Cerebellar cortex (tissue), 1 donor: ENCODE data around the gene SLX4.

Experiments
- DNase-seq: peaks from one replicate; pipeline ENCODE4 v3.0.0-alpha.2; 2015; ENCODE audit warnings: low spot score

The SLX4 gene

DNA sequence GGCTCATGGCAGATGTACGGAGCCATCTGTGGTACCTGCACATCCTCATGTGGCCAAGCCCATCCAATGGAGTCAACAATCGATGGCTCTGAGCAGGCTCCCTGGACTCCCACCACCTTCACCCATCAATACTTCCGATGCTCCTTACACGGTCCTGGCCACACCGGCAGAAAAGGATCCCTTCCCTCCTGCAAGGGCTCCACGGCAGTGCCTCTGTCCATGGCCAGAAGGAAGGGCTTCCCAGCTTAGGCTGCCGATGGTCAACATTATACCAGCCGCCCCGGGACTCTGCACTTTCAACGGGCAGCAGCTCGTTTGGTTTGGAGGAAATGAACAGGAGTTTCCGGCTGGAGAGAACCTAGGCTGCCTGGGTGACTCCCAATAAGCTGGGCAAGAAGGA, 13.2 kb downstream of the SLX4 start:
- no peak for DNase-seq

DNA sequence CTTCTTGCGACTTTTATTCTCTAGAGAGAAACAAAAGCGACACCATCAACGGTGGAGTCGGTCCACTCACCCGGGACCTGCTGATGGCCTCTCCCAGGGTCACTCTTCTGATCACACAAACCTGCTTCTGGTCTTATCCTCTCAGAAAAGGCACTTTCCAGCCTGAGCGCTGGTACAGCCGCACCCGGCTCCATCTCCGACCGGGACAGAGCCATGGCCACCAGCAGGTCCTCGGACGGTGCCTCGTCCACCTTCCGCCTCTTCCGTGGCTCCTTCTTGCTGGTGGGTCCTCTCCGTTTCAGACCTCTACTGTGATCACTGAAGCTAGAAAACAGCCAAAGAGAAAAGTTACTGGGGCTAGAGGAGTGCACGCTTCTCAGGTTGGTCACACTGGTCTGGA, 13.7 kb downstream of the SLX4 start:
- DNase-seq: no peak

DNA sequence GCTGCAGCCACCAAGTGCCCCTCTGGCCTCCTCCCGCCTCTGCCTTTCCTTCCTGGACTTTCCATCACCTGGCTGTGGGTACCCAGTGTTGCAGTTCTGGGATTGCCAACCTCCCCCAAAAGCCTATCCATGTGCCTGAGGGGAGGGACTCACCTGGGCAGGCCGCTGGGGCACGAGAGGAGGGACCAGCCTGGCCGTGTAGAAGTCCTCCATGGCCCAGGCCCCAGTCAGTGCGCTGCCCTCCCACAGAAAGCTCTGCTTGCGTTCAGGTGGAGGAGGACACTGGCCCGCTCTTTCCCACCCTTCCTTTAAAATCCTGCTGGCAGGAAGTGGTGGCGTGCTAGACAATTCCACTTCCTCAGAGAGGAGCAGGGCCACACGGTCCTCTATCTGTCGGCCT, 14.2 kb downstream of the SLX4 start:
- no peak for DNase-seq

DNA sequence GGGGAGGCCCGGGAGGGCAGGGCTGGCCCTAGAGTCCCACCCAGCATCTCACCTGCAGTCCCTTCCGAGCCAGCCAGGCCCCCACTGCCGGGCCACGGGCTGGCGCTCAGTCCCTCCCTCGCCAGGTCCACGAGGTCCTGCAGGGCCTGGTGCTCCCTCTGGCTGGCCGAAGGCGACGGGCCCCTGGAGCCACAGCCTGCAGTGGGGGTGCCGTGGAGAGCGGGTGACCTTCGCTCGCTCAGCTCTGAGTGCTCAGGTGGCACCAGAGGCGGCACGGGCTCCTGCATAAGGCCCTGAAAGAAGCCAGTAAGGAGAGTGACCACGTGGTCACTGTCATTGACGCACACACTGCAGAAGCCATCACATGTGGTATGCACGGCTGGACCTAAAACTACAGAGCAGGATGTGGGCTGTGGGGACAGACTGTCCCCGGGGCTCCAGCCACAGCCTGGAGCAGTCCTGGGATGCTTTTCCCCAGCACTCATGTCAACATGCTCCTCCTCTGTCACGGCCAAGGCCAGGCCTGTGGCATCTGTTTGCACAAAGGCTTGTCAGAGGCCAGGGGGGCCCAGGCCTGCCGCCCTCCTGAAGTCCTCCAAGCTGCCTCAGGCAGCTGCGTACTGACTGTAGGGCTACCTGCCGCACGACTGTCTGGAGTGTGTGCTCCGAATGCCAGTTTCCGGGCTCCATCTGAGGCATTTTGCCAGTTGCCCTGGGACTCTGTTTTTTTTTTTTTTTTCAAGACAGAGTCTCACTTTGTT, 15.1 kb downstream of the SLX4 start:
- DNase-seq: no peak

DNA sequence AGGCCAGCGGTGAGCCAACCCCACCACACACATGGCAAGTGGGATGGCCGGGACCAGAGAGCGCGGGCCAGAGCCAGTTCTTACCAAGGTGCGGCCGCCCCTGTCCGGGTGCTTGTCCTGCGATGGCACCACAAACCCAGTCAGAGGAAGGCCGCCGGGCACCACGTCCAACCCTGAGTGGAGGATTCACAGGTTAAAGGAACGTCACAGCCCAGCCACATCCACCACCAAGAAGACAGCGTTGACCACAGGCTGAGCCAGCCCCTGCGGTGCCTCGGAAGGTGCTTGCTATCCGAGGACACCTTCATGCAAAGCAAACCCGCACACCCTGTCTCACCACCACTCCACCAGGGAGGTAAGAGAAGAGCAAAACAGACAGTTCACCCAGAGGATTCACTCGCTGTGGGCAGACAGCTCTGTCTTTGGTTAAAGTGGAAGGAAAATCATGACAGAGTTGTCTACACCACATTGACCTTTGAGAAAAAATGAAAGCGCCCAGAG, 15.8 kb downstream of the SLX4 start:
- no peak for DNase-seq

DNA sequence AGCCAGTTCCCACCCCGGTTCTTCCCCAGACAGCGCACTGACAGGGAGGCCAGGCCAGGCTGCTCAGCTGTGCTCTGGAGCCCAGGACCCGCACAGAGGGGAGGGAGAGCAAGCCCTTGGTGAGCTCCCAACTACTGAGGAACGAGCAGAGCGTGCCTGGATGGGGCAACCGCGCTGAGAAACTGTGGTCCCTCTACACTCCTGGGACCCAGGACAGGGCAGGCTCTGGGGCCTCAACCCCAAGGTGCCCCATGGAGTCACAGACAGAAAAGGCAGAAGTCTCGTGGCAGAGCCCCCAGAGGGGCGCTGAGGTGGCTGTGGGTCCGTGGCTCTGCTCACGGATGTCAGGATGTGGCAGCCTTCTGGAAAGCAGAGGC, 16.3 kb downstream of the SLX4 start:
- no peak for DNase-seq

DNA sequence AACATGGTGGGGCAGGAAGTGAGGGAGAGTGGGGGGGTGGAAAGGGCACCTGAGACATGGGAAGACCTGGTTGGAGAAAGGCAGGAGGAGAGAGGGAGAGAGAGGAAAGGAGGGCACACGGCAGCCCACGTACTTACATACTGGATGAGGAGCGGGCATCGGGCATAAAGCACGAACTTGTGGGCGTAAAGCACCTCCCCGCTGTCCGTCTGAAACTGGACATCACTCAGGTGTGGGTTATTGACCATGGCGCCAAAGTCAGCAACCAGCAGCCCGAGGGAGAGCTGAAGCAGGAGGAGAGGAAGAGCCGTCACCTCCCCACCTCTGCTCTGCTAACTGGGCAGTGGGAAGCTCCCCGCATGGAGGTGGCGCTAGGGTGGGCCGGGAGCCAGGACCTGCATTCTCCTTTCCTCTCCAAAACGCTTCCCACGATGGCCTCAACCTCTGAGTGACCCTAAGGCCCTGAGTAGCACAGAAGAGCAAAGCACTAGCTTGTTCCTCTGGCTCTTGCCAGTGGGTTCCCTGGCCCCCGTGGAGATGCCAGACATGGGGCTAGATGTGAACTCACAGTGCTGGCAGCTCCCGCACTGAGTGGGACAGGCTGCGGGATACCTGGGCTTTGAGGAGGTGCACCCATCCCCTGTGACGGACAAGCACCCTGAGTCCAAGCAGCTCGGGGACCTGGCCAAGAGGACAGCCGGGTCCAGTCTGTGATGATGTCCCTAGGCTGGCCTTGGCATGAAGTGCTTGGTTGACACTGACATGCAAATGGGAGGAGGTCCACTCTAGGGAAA, 16.9 kb downstream of the SLX4 start:
- DNase-seq: no peak

DNA sequence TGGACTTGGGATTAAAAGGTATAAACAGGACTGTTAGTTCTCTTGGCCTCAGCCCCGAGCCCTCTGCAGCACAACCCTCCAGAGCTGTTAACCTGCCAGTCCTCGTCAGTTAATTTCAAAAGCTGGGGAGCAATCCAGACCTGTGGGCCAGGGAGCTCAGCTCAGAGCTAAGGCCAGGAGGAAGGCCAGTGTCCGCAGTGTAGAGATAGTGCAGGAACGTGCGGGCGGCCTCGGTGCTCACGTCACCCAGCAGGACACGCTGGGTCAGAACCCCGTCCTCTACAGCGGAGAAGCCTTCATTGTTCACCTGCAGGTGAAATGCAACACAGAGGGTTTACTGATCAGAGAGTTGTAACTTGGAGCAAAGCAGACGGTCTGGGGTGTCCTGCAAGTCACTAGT, 18.8 kb downstream of the SLX4 start:
- DNase-seq: no peak

DNA sequence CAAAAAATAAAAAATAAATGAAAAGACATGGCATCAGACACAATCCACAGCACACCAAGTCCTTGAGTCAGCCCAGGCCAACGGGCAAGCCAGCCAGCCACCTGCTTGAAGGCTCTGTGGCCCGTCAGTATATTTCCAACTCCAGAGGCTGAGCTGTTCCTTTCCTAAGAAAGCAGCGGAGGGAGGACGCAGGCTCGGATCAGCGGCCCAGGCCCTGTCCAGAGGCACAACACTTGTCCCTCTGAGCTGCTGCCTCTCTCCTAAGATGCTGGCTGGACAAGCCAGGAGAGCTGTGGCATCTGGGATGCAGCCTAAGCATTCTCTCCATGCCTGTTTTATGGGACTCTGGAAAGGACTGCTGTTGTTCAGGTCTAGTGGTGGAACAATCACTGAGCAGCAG, 19.4 kb downstream of the SLX4 start:
- DNase-seq: no peak

DNA sequence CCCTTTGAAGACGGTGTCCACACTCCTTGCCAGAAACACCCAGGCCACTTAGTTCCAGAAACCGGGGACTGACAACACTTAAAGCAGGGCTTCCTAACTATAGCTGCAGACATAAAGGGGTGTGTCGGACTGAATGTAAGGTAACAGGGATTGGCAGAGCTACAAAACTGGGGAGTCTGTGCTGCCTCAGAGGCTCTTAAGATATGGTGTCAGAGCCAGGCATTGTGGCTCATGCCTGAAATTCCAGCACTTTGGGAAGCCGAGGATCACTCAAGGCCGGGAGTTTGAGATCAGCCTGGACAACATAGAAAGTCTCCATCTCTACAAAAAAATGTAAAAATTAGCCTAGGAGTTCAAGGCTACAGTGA, 20.0 kb downstream of the SLX4 start:
- DNase-seq: no peak

DNA sequence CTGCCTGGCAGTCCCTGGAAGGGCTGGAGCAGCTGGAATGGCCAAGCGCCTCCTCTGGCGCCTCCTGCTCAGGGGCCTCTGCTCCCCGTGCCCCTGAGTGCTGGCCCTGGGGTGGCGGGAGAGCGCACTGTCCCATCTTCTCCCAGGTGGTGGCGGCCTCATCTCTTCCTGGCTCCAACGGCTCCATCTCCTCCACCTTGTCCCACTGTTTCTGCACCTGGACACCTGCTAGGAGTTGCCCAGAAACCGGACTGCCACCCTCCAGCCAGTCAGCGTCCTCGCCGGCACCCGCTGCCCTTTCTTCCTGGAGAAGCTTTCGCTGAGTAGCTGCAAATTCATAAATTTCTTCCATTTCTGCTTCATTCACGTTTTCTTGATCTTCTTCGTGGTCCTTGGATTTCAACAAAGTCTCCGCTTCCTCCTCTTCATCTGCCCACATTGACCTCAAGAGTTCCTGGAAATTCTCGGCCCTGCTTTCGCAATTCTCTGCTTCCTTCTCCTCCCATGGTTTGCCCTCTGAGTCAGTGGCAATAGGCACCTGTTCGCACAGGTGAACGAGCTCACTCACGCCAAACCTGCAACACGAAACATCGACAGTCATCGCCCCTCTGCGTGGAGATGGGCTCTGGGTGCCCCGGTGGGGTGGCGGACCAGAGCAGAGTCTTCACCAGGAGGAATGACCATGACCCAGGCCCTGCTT, 20.5 kb downstream of the SLX4 start:
- DNase-seq: no peak

DNA sequence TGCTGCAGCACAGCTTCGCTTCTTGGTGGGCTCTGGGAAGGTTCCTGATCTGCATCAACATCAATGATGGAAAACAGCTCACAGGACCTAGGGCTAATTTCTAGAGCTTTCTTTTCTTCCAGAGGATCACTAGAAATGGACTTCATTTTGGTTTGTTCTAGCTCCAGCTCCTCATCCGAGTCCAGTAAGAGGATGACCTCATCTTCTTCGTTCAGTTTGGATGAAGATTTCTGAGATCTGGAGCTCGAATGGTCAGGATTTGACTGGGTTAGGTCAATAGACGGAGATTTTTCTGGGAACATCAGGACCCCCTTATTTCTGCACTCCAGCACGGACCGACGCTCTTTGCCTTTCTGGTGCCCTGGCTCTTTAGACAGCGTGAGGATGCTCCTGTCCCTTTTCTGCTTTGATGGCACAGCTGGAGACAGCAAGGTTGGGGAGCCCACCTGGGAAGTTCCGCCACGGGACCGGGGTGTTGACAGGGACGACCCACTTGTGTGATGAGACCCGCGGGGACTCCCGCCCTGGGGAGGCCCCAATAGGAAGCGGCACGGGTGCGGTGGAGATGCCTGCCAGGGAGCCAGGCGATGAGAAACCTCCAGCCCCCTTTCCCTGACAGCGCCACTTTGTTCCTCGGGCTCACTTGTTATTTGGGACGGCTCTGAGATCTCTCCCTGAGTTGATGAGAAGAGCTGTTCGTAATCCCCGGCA, 21.3 kb downstream of the SLX4 start:
- no peak for DNase-seq

DNA sequence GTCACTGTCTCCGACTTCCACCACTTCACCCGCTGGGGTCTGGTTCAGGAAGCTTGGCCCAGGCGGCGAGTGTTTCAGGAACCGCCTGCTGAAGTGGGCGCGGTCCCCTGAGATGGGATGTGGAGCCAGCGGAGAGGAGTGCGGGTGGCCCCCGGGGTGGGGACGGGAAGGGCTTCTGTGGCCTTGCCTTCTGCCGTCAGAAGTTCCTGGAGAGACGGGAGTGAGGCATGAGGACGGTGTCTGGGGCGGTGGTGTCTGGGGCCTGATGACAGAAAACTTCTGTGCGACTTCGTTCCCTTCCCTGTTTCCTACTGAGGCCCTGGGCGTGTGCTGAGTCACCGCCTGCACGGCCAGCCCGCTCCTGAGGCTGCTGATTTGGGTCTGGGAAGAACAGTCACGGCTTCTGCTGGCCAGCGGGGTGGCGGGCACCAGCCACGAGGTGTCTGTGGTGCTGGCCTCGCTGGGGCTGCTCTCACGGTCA, 21.9 kb downstream of the SLX4 start:
- DNase-seq: no peak

DNA sequence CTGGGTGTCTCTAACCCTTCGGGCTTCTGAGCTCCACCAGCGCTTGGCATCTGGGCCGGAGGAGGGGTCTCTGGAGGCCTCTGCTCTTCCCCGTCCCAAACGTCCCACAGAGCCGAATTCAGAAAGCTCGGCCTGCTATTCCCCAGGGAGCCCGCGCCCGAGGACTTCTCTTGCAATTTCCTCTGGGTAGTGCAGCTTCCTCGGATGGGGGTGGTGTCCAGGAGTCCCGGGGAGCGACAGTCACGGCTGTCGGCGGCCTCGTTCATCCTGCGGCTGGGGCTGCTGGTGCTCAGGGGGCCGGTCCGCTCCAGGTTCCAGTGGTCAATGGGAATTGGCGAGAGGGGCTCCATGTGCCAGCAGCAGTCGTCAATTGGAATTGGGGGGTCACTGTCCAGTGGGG, 22.4 kb downstream of the SLX4 start:
- no peak for DNase-seq

DNA sequence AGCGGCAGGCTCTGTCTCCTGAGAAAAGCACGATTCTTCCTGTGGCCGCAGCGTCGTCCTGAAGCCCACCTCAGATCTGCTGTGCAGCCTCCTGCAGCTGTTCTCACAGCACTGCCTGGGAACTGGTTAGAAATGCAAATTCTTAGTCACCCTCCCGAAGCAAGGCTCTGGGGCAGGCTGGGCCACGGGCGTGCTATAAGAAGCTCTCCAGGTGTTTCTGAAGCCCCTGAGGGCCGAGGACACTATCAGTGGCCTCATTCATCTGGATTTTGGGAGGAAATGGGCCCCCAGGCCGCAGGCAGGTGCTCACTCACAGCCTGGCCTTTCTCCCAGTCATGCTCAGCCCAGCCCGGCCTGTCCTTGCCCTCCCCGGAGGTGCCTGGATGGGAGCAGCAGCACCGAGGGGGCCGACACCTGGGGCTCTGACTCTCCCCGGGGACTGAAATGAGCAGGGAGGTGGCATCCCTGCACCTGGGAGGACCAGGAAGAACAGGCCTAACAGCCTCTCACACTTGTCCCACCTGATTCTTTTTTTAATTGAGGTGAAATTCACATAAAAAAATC, 23.8 kb downstream of the SLX4 start:
- DNase-seq: no peak

DNA sequence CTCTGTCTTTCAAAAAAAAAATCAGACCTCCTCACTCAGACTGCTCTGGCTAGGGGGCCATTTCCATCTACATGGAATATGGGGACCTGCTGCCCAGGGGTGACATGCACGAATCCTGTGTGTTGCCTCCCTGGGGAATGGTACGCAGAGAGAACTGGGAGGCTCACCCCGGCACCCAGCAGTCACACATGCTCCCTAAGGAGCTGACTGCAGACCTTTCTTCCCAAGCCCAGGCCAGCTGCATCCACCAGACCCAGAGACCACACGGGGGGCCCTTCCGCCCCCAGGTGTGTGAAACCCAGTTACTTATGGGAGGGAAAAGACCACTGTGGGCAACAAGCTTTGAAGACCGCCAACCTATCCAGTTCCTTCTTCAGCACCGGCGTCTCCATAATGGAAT, 27.0 kb downstream of the SLX4 start:
- no peak for DNase-seq

DNA sequence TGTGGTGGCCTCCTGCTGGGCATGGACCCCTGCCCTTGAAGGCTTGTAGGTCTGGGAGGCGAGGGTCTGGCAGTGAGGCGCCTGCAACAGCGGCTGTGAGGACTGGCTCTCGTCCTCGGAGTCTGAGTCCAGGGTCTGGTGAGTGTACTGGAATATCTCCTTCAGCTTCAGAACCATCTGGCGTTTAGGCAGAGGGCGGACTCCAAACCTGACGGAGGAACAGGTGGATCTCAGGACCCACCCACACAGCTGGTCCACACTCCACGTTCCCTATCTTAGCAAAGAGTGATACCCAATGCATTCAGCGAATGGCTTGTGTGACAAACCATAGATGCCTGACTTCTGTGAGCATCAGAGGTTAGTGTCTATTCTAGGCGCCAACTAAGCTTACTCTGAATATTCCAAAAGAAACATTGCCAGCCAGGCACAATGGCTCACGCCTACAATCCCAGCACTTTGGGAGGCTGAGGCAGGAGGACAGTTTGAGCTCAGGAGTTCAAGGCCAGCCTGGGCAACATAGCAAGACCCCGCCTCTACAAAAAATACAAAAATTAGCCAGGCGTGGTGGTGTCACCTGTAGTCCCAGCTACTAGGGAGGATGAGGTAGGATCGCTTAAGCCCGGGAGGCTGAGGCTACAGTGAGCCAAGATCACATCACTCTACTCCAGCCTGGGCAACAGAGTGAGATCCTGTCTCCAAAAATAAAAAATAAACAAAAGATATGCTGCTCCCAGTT, 27.9 kb downstream of the SLX4 start:
- no peak for DNase-seq

DNA sequence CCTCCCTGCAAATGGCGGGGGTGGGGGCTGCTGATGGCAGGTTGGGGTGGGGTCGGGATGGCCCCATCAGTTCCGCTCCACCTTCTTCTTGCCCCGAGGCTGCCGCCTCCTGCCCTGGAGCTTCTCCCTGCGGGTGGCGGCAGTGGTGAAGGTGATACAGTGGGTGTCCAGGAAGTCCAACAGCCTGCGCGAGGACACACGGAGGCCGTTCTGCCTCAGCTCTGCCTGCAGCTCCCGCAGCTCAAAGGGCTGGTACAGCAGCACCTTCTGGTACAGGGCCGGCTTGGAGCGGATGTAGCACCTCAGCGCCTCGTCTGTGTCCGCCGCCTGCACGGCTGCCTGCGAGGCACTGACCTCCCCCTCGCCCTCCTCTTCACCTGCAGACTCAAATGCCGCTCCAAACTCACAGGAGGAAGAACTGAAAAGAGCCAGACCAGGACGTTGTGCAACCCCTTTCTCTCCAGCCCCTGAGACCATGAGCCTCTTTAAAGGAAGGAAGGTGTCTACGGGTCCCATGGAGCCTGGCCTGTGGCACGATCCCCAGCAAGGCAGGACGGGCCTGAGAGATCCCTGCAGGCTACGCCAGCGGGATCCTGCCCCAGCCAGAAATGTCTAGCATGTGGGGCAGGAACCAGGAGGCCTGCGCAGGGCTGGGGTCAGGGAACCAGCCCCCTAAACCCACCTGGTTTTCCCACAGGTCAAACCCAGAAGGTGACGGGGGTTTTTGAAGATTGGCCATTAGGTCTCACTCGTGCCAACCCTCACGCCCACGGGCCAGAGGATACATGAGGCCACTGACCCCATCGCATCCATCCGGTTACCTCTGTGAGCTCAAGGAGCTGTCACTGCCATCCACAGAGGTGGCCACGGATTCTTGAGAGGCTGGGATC, 28.9 kb downstream of the SLX4 start:
- no peak for DNase-seq

DNA sequence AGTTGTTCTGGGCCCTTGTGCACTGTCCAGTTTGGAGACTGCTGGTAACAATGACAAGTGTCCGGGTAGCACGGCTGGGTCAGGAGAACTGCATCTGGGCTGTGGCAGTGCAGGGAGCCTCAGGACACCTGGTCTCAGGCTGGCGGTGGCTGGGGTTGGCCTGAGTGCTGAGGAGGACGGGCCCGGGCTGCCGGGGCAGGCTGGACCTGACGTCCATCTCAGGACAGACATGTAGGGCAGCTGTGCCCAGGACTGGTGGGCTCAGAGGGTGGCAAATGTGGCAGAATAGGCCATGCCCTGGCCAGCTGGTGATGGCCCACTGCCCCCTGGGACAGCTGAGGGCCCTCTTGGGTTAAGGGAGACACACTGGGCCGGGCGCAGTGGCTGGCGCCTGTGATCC, 30.0 kb downstream of the SLX4 start:
- DNase-seq: no peak

DNA sequence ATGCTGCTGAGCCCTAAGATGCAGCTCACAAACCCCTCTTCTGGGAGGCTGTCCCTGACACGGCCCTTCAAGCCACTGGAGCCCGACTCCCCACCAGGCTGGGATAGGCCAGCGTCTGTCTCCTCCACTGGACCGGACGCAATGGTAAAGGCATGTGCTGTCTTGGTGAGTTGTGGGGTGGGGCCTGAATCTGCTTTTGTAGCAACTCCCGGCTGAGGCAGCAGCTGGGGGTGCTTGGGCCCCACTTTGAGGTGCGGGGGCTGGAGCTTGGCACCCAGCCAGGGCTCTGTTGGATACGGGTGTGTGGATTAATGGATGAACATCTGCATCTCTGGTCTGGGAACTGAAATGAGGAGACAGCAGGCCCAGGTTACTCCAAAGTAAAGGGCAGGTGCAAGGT, 30.7 kb downstream of the SLX4 start:
- DNase-seq: no peak
